ENCODE measurements around the gene LCE3A. TPM values are rescaled to one million over a fixed set of nuclear protein-coding genes. Genes with fewer than 3 reads are reported as not detected.

The LCE3A gene
- total RNA-seq, 4 donors from 2014 or later = not detected

DNA sequence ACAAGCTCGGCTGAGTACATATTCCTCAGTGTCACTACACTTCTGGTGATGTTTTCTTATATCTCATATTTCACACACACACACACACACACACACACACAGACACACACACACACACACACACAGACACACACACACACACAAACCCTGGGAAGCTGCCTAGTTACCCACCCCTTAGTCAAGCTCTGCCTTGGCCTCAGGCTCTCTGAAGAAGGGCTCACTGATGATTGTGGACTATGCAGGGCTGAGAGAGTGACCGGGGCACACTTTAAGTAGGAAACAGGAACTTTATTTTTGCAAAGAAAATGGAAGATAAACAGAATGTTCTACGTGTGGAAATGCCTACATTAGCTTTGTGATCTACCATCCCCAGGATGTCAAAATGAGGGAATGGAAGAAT, 21.0 kb upstream of the LCE3A start:
- H3K27ac ChIP-seq = no peak overlapping the region
- no peak overlapping the region for H3K4me3 ChIP-seq
- TF ChIP-seq POLR2A (IDR thresholded peaks at IDR 0.05) (no peak), CTCF (IDR thresholded peaks at IDR 0.05) (no peak), POLR2AphosphoS5 (IDR thresholded peaks at IDR 0.05) (no peak), EP300 (IDR thresholded peaks at IDR 0.05) (no peak)
- H3K36me3 ChIP-seq = no peaks in the 10 kb centered on the region
- no peaks in the 10 kb centered on the region for H3K27me3 ChIP-seq
- ATAC-seq = no peak
- WGBS, 2 donors (ENCODE audit: low coverage in 1 of 2) = 52 to 83% methylated on average over 1 to 3 of the region's 3 CpGs
- peaks cover 0 to under 1% (median 0%) of the 10 kb centered on the region in 3 donors for H3K9me3 ChIP-seq
- no peaks in the 10 kb centered on the region for H3K4me1 ChIP-seq

DNA sequence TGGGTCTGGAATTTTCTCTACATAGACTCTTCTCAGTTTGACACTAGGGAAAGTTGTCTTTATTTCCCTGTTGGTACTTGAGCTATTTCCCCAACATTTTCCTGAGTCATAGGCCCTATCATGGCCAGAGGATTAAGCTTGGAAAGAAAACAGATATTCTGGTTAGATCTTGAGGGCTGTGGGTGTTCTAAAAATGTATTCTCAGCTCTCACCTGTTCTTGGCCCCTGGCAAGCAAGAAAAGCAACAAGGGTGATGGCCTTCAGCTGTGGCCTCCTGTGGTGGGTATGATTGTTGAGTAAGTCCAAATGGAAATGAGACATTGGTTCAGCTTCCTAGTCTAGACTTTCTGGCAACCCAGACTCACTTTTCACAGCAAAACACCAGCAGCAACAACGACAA, 17.4 kb upstream of the LCE3A start:
- Histone ChIP-seq H3K27me3 (no peaks in the 10 kb centered on the region), H3K36me3 (no peaks in the 10 kb centered on the region), H3K27ac (no peak overlapping the region), H3K4me3 (no peak overlapping the region), H3K4me1 (no peaks in the 10 kb centered on the region), H3K9me3 (peaks cover 0 to 5% (median 0%) of the 10 kb centered on the region in 3 donors)
- TF ChIP-seq EP300 (IDR thresholded peaks at IDR 0.05) = no peak
- no peak for TF ChIP-seq POLR2AphosphoS5 (IDR thresholded peaks at IDR 0.05)
- TF ChIP-seq CTCF (IDR thresholded peaks at IDR 0.05) = no peak
- TF ChIP-seq POLR2A (IDR thresholded peaks at IDR 0.05) = no peak
- ATAC-seq = no peak
- 17 to 80% methylated on average over 1 of the region's 1 CpG for WGBS, 2 donors (ENCODE audit: low coverage in 1 of 2)

GRCh38 chr1:152630596-152630995, 7.7 kb upstream of the LCE3A start:
- no peak for TF ChIP-seq POLR2AphosphoS5 (IDR thresholded peaks at IDR 0.05)
- WGBS, 2 donors (ENCODE audit: low coverage in 1 of 2) = 86 to 100% methylated on average over 1 to 2 of the region's 3 CpGs
- no peak overlapping the region for H3K4me3 ChIP-seq
- no peaks in the 10 kb centered on the region for H3K4me1 ChIP-seq
- H3K27ac ChIP-seq = no peak overlapping the region
- peaks cover 4% of the 10 kb centered on the region for H3K27me3 ChIP-seq
- ATAC-seq = no peak
- no peaks in the 10 kb centered on the region for H3K36me3 ChIP-seq
- peaks cover 0 to 50% (median 0%) of the 10 kb centered on the region in 3 donors for H3K9me3 ChIP-seq

- Histone ChIP-seq H3K4me1 (no peaks in the 10 kb centered on the region), H3K4me3 (no peak overlapping the region), H3K27me3 (peaks cover 19% of the 10 kb centered on the region), H3K36me3 (no peaks in the 10 kb centered on the region), H3K27ac (no peak overlapping the region), H3K9me3 (peaks cover 0 to 26% (median 0%) of the 10 kb centered on the region in 3 donors)
- TF ChIP-seq POLR2AphosphoS5 (IDR thresholded peaks at IDR 0.05) (no peak), EP300 (IDR thresholded peaks at IDR 0.05) (no peak), CTCF (IDR thresholded peaks at IDR 0.05) (no peak), POLR2A (IDR thresholded peaks at IDR 0.05) (no peak)
- ATAC-seq = no peak
- no CpG with 5 or more reads among the region's 1 CpG for WGBS, 2 donors (ENCODE audit: low coverage in 1 of 2)
Observed at GRCh38 chr1:152626744-152627143, 3.8 kb upstream of the LCE3A start.

DNA sequence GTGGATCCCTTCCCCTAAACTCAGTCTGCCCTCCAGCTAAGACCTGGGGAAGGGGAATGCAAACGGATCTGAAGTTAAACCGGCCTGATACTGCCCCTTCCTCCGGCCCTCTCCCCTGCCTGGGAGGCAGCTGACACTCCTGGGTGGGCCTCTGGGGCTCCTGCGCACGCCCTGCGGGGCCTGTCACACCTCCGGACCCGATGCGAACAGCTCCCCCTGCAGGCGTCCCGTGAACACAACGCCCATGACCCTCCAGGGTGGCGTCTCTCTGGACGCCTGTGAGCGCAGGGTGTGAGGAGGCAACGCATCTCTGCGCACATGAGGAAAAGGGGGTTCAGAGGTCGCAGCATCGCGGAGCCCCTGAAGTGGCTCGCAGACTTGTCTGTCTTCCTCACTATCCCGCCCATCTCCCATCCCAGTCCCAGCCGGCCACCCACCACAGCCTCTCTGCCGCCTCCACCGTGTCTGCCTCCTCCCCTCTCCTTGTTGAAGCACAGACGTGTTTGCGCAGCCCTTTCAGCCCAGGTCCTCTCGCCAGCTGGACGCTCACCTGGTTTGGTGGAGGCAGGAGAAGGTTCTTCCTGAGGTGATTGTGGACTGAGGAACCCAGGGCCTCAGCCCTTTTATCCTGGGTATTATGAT, 421 bp upstream of the LCE3A start:
- Histone ChIP-seq H3K36me3 (no peaks in the 10 kb centered on the region), H3K4me3 (no peak overlapping the region), H3K9me3 (peaks cover 0 to 17% (median 0%) of the 10 kb centered on the region in 3 donors), H3K27ac (no peak overlapping the region), H3K27me3 (peaks cover 19% of the 10 kb centered on the region), H3K4me1 (no peaks in the 10 kb centered on the region)
- TF ChIP-seq CTCF (IDR thresholded peaks at IDR 0.05) (no peak), POLR2A (IDR thresholded peaks at IDR 0.05) (no peak), POLR2AphosphoS5 (IDR thresholded peaks at IDR 0.05) (no peak), EP300 (IDR thresholded peaks at IDR 0.05) (no peak)
- WGBS, 2 donors (ENCODE audit: low coverage in 1 of 2) = 48 to 50% methylated on average over 7 to 9 of the region's 29 CpGs
- ATAC-seq = no peak
